HFFc6 (cell line): ENCODE measurements around the gene EEF1AKMT2. TPM values are rescaled to one million over a fixed set of nuclear protein-coding genes. Genes with fewer than 3 reads are reported as not detected.

Source experiments
- DNase-seq: peaks from one replicate; pipeline ENCODE4 v3.0.0-alpha.2; 2018
- H3K27ac Mint-ChIP-seq: 2 replicates; pipeline ENCODE4 v1.8.0; 2020; ENCODE audit warnings: mild to moderate bottlenecking, mixed read lengths
- H3K27me3 Mint-ChIP-seq: 2 replicates; pipeline ENCODE4 v1.8.0; 2021; ENCODE audit warnings: mild to moderate bottlenecking, moderate library complexity, mixed read lengths; ENCODE audit not compliant: insufficient read depth
- H3K36me3 Mint-ChIP-seq: 2 replicates; pipeline ENCODE4 v1.8.0; 2021; ENCODE audit warnings: low read depth, mixed read lengths
- H3K4me1 Mint-ChIP-seq: 2 replicates; pipeline ENCODE4 v1.8.0; 2020; ENCODE audit warnings: low read depth, mixed read lengths
- H3K4me3 Mint-ChIP-seq: 2 replicates; pipeline ENCODE4 v1.8.0; 2020; ENCODE audit warnings: mild to moderate bottlenecking, moderate library complexity, mixed read lengths
- H3K9me3 Mint-ChIP-seq: 2 replicates; pipeline ENCODE4 v1.8.0; 2020; ENCODE audit warnings: mild to moderate bottlenecking, mixed read lengths
- CTCF ChIP-seq: fragments of 200-600 bp; sonication (generic); IDR thresholded peaks from 2 replicates; pipeline ENCODE4 v1.5.0; 2021; ENCODE audit warnings: antibody characterized with exemption, mild to moderate bottlenecking
- total RNA-seq, 6 experiments: library from RNA; stranded (reverse); fragmentation: NEBNext Ultra II Directional; extraction: Animal tissue kit (Norgen Biotek cat#: 25700); gene quantifications; 2 replicates in 1 of 6; 3 replicates in 5 of 6; pipeline ENCODE4 v1.2.3, GENCODE V29; 2021

The EEF1AKMT2 gene
- total RNA-seq, 6 experiments from 2014 or later: 15.8 to 19.5 (median 17.7) TPM

- no peaks in the 10 kb centered on the region; the same call in 1 of the 2 replicates for H3K27me3 Mint-ChIP-seq
- peaks cover 10% of the 10 kb centered on the region for H3K36me3 Mint-ChIP-seq
- no peaks in the 10 kb centered on the region for H3K9me3 Mint-ChIP-seq
- H3K27ac Mint-ChIP-seq: no peak overlapping the region
- H3K4me1 Mint-ChIP-seq: peaks cover 20% of the 10 kb centered on the region
- no peak overlapping the region for H3K4me3 Mint-ChIP-seq
- no peak for DNase-seq
- TF ChIP-seq CTCF: no peak
These were observed 58.6 kb downstream of the EEF1AKMT2 start for GRCh38 chr10:124732931-124733570.

- H3K36me3 Mint-ChIP-seq: peaks cover 10% of the 10 kb centered on the region
- H3K27ac Mint-ChIP-seq: no peak overlapping the region
- H3K4me3 Mint-ChIP-seq: no peak overlapping the region
- no peaks in the 10 kb centered on the region for H3K9me3 Mint-ChIP-seq
- no peak for DNase-seq
- no peaks in the 10 kb centered on the region; the same call in 1 of the 2 replicates for H3K27me3 Mint-ChIP-seq
- peaks cover 21% of the 10 kb centered on the region for H3K4me1 Mint-ChIP-seq
- no peak for TF ChIP-seq CTCF
These were observed 60.1 kb downstream of the EEF1AKMT2 start for GRCh38 chr10:124731551-124731950.

- TF ChIP-seq CTCF: no peak
- no peak for DNase-seq
- Mint-ChIP-seq H3K27me3 (no peaks in the 10 kb centered on the region; the same call in 1 of the 2 replicates), H3K36me3 (peaks cover 10% of the 10 kb centered on the region), H3K9me3 (no peaks in the 10 kb centered on the region), H3K27ac (no peak overlapping the region), H3K4me1 (peaks cover 21% of the 10 kb centered on the region), H3K4me3 (no peak overlapping the region)
These were observed 60.9 kb downstream of the EEF1AKMT2 start for GRCh38 chr10:124730790-124731189.

- no peaks in the 10 kb centered on the region; the same call in none of the 2 replicates for H3K27me3 Mint-ChIP-seq
- H3K9me3 Mint-ChIP-seq: no peaks in the 10 kb centered on the region
- no peak for DNase-seq
- peaks cover 10% of the 10 kb centered on the region for H3K36me3 Mint-ChIP-seq
- no peak for TF ChIP-seq CTCF
- no peak overlapping the region for H3K4me3 Mint-ChIP-seq
- peaks cover 20% of the 10 kb centered on the region for H3K4me1 Mint-ChIP-seq
- H3K27ac Mint-ChIP-seq: no peak overlapping the region
These were observed 62.6 kb downstream of the EEF1AKMT2 start for GRCh38 chr10:124728830-124729661.

GRCh38 chr10:124728071-124728829 lies 63.4 kb downstream of the EEF1AKMT2 start:
- Mint-ChIP-seq H3K9me3 (no peaks in the 10 kb centered on the region), H3K36me3 (peaks cover 10% of the 10 kb centered on the region), H3K27me3 (no peaks in the 10 kb centered on the region; the same call in none of the 2 replicates), H3K27ac (no peak overlapping the region), H3K4me3 (no peak overlapping the region), H3K4me1 (peaks cover 17% of the 10 kb centered on the region)
- no peak for TF ChIP-seq CTCF
- no peak for DNase-seq
